ENCODE measurements around the gene DNAH6.

DNA sequence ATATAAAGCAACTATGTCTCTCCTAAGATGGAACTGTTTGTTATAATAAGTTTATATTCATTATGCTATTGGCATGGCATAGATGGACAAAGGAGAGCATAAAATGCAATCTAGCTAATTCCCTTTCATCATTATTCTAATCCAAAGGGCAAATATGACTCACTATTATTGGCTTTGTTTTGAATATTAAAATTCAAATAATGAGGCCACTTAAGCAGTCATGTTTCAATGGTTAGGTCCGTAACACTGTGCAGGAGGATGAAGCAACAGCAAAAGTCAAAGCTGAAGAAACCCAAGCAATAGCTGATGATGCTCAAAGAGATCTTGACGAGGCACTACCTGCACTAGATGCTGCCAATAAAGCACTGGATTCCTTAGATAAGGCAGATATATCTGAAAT, 187.5 kb downstream of the DNAH6 start:
- TF ChIP-seq, protein P1, sequence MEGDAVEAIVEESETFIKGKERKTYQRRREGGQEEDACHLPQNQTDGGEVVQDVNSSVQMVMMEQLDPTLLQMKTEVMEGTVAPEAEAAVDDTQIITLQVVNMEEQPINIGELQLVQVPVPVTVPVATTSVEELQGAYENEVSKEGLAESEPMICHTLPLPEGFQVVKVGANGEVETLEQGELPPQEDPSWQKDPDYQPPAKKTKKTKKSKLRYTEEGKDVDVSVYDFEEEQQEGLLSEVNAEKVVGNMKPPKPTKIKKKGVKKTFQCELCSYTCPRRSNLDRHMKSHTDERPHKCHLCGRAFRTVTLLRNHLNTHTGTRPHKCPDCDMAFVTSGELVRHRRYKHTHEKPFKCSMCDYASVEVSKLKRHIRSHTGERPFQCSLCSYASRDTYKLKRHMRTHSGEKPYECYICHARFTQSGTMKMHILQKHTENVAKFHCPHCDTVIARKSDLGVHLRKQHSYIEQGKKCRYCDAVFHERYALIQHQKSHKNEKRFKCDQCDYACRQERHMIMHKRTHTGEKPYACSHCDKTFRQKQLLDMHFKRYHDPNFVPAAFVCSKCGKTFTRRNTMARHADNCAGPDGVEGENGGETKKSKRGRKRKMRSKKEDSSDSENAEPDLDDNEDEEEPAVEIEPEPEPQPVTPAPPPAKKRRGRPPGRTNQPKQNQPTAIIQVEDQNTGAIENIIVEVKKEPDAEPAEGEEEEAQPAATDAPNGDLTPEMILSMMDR (IDR thresholded peaks at IDR 0.05; ENCODE audit: borderline replicate concordance, extremely low read depth, low read length, poor library complexity, severe bottlenecking) = no peak
- TF ChIP-seq EZH2 (IDR thresholded peaks at IDR 0.05; ENCODE audit: borderline replicate concordance, low read depth, low read length, severe bottlenecking) = no peak

Measured in DND-41 (cell line).